Measurements from ENCODE around the gene ALDH3A2. TPM values are rescaled to one million over a fixed set of nuclear protein-coding genes. Genes with fewer than 3 reads are reported as not detected.

The ALDH3A2 gene
- total RNA-seq, 2 donors from 2014 or later, result 128 to 131 TPM

DNA sequence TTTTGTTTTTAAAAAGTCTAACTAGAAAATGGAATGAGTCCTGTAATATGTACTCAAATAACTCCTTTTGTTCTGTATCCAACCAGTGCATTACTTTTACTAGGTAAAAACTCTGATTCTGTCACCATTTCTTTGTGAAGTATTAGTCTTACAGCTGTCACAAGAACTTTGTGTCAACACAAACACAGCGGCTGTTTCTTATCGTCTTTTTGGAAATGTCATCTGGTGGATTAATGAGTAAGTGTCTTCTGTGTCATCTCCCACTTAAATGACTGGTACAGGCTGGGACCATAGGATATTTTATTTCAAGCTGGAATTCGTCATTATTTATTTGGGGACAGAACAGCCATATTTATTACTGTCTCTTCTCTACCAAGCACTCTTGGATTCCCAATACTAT lies 19.1 kb upstream of the ALDH3A2 start:
- no peaks in the 10 kb centered on the region for H3K4me1 ChIP-seq
- WGBS, 2 donors, result 31 to 43% methylated on average over 3 of the region's 3 CpGs
- no peak overlapping the region for H3K27ac ChIP-seq
- intact Hi-C loops (cut with DNase I), result no loop called here
- no peaks in the 10 kb centered on the region for H3K36me3 ChIP-seq (replicated peaks in 1 of 2; ENCODE audit: insufficient read depth in 1 of 2, low read depth in 2 of 2)
- DNase-seq (no peak), ATAC-seq (no peak)
- H3K4me3 ChIP-seq, result no peak overlapping the region
- no peaks in the 10 kb centered on the region for H3K27me3 ChIP-seq
- no peaks in the 10 kb centered on the region for H3K9me3 ChIP-seq
- TF ChIP-seq CTCF (IDR thresholded peaks at IDR 0.05) (no peak), POLR2A (IDR thresholded peaks at IDR 0.05) (no peak)

DNA sequence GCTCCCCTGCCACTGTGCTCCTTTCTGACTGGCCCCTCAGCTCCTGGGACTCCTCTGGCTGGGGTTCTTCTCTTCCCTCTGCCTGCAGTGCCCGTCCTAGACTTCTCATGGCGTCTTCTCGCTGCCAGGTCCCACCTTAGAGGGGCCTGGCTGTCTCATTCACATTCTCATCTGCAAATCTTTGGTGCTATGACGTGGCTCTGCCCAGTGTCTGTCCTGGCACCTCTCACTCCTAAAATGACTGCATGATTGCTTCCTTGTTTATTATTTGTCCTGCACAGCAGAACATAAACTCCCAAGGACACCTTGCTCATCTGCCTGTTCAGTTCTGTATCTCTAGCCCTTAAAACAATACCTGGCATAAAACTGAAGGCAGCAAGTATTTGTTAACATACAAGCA lies 18.5 kb upstream of the ALDH3A2 start:
- DNase-seq, result no peak
- H3K9me3 ChIP-seq, result no peaks in the 10 kb centered on the region
- 66 to 75% methylated on average over 4 of the region's 4 CpGs for WGBS, 2 donors
- no peak overlapping the region for H3K4me3 ChIP-seq
- no peaks in the 10 kb centered on the region for H3K27me3 ChIP-seq
- no peaks in the 10 kb centered on the region for H3K36me3 ChIP-seq (replicated peaks in 1 of 2; ENCODE audit: insufficient read depth in 1 of 2, low read depth in 2 of 2)
- no peaks in the 10 kb centered on the region for H3K4me1 ChIP-seq
- no peak for ATAC-seq
- intact Hi-C loops (cut with DNase I), result no loop called here
- H3K27ac ChIP-seq, result no peak overlapping the region
- TF ChIP-seq POLR2A (IDR thresholded peaks at IDR 0.05) (no peak), CTCF (IDR thresholded peaks at IDR 0.05) (no peak)

DNA sequence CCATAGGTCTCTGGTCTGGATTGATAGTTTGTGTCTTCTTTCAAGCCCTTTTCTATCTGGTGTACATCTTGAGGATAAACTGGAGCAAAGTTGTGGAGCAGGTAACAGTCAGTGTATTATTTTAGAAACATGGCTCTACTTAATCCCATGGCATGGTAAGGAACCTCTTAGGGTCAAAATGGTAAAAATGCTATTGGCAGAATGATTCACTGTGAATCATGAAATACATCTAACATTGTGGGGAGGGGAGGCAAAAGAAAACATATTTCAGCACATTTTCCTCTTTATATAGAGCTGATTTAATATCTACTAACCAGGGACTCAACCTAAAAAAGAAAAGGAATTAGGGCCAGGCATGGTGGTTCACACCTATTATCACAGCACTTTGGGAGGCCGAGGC lies 17.9 kb upstream of the ALDH3A2 start:
- DNase-seq, result no peak
- TF ChIP-seq CTCF (IDR thresholded peaks at IDR 0.05), result no peak
- no peak for TF ChIP-seq POLR2A (IDR thresholded peaks at IDR 0.05)
- Histone ChIP-seq H3K27me3 (no peaks in the 10 kb centered on the region), H3K36me3 (replicated peaks in 1 of 2; ENCODE audit: insufficient read depth in 1 of 2, low read depth in 2 of 2) (no peaks in the 10 kb centered on the region), H3K4me3 (no peak overlapping the region), H3K4me1 (no peaks in the 10 kb centered on the region), H3K9me3 (no peaks in the 10 kb centered on the region), H3K27ac (no peak overlapping the region)
- no peak for ATAC-seq
- intact Hi-C loops (cut with DNase I), result no loop called here
- 75 to 91% methylated on average over 1 of the region's 1 CpG for WGBS, 2 donors

GRCh38 chr17:19631905-19632304 lies 16.6 kb upstream of the ALDH3A2 start:
- H3K36me3 ChIP-seq (replicated peaks in 1 of 2; ENCODE audit: insufficient read depth in 1 of 2, low read depth in 2 of 2), result no peaks in the 10 kb centered on the region
- ATAC-seq, result no peak
- no peak overlapping the region for H3K4me3 ChIP-seq
- H3K27me3 ChIP-seq, result no peaks in the 10 kb centered on the region
- H3K9me3 ChIP-seq, result no peaks in the 10 kb centered on the region
- WGBS, 2 donors, result 87 to 100% methylated on average over 2 of the region's 2 CpGs
- TF ChIP-seq CTCF (IDR thresholded peaks at IDR 0.05) (no peak), POLR2A (IDR thresholded peaks at IDR 0.05) (no peak)
- no peak overlapping the region for H3K27ac ChIP-seq
- H3K4me1 ChIP-seq, result no peaks in the 10 kb centered on the region
- intact Hi-C loops (cut with DNase I), result no loop called here
- DNase-seq, result no peak

DNA sequence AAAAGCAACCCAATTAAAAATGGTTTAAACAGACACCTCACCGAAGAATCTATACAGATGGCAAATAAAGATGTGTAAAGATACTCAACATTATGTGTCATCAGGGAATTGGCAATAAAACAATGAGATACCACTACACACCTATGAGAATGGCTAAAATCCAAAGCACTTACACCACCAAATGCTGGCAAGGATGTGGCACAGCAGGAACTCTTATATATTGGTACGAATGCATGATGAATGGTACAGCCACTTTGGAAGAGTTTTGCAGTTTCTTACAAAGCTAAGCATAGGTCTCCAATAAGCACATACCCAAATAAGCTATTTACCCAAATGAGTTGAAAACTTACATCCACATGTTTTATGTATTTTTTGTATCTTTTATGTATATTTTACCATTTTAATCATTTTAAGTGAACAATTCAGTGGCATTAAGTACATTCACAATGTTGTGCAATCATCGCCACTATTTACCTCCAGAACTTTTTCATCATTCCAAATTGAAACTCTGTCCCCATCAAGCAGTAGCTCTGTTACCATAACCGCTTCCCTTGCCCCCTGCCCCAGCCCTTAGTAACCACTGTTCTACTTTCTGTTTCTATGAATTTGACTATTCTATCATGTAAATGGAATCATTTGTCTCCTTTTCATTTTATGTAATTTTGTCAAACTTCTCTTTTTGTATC lies 6.7 kb upstream of the ALDH3A2 start:
- WGBS, 2 donors, result 78 to 81% methylated on average over 4 of the region's 4 CpGs
- no peak for ATAC-seq
- Histone ChIP-seq H3K36me3 (replicated peaks in 1 of 2; ENCODE audit: insufficient read depth in 1 of 2, low read depth in 2 of 2) (no peaks in the 10 kb centered on the region), H3K27ac (no peak overlapping the region), H3K27me3 (no peaks in the 10 kb centered on the region), H3K4me3 (no peak overlapping the region), H3K4me1 (peaks cover 21% of the 10 kb centered on the region), H3K9me3 (no peaks in the 10 kb centered on the region)
- no peak for DNase-seq
- intact Hi-C loops (cut with DNase I), result no loop called here
- no peak for TF ChIP-seq POLR2A (IDR thresholded peaks at IDR 0.05)
- no peak for TF ChIP-seq CTCF (IDR thresholded peaks at IDR 0.05)
